NCI-H2227 (cell line): ENCODE results near the gene FRMD5.
"Not testable (repeated sequence)": the region's sequence is repeated elsewhere in the genome, so short reads cannot be mapped to it uniquely, and the experiment has no call there.

Experiments
- DNase-seq: peaks from one replicate; lab custom pipeline; 2025; ENCODE audit not compliant: unreplicated experiment; lab: John Stamatoyannopoulos, UW

The FRMD5 gene

GRCh38 chr15:43867096-43867495 is 328.0 kb downstream of the FRMD5 start:
- no peak for DNase-seq

GRCh38 chr15:43866636-43867035 is 328.4 kb downstream of the FRMD5 start:
- not testable (repeated sequence) for DNase-seq

GRCh38 chr15:43859546-43859945 is 335.5 kb downstream of the FRMD5 start:
- no peak for DNase-seq

GRCh38 chr15:43854801-43855200 is 340.3 kb downstream of the FRMD5 start:
- no peak for DNase-seq

- no peak for DNase-seq
These were observed 342.5 kb downstream of the FRMD5 start for GRCh38 chr15:43852607-43853006.

- DNase-seq: no peak
These were observed 343.8 kb downstream of the FRMD5 start for GRCh38 chr15:43851251-43851650.

GRCh38 chr15:43845421-43845820 is 349.6 kb downstream of the FRMD5 start:
- DNase-seq: no peak

GRCh38 chr15:43832485-43832884 is 362.6 kb downstream of the FRMD5 start:
- not testable (repeated sequence) for DNase-seq

- DNase-seq: not testable (repeated sequence)
These were observed 363.5 kb downstream of the FRMD5 start for GRCh38 chr15:43831519-43832052.

GRCh38 chr15:43830691-43831275 is 364.3 kb downstream of the FRMD5 start:
- not testable (repeated sequence) for DNase-seq

- not testable (repeated sequence) for DNase-seq
These were observed 365.0 kb downstream of the FRMD5 start for GRCh38 chr15:43829951-43830540.

GRCh38 chr15:43828061-43828657 is 366.9 kb downstream of the FRMD5 start:
- no peak for DNase-seq

- peak; percentile 89 for DNase-seq
These were observed 368.3 kb downstream of the FRMD5 start, which contains the start of gene WDR76 for GRCh38 chr15:43826508-43827341. Gene WDR76, plus strand, starts transcription at chr15:43827002. Its CDS starts 31 bp downstream, at chr15:43827033.

GRCh38 chr15:43826029-43826507 is 369.0 kb downstream of the FRMD5 start:
- DNase-seq: no peak

- not testable (repeated sequence) for DNase-seq
These were observed 369.8 kb downstream of the FRMD5 start for GRCh38 chr15:43825305-43825704.

GRCh38 chr15:43824302-43825246 is 370.5 kb downstream of the FRMD5 start, which contains the start of gene MFAP1:
Gene MFAP1, minus strand, starts transcription at chr15:43824690. Its CDS starts 121 bp downstream, at chr15:43824569.
- DNase-seq: peak; percentile 96

GRCh38 chr15:43821505-43821904 is 373.6 kb downstream of the FRMD5 start:
- no peak for DNase-seq
